GM19099 (cell line): ENCODE results near the gene NPIPA3.
"Not testable (repeated sequence)": the region's sequence is repeated elsewhere in the genome, so short reads cannot be mapped to it uniquely, and the experiment has no call there.

ENCODE experiments used
- POLR2A ChIP-seq: IDR thresholded peaks from 3 replicates; pipeline ENCODE4 v1.6.1; 2011; ENCODE audit warnings: low read depth; ENCODE audit not compliant: insufficient read length; ENCODE audit errors: extremely low read depth

Gene NPIPA3

DNA sequence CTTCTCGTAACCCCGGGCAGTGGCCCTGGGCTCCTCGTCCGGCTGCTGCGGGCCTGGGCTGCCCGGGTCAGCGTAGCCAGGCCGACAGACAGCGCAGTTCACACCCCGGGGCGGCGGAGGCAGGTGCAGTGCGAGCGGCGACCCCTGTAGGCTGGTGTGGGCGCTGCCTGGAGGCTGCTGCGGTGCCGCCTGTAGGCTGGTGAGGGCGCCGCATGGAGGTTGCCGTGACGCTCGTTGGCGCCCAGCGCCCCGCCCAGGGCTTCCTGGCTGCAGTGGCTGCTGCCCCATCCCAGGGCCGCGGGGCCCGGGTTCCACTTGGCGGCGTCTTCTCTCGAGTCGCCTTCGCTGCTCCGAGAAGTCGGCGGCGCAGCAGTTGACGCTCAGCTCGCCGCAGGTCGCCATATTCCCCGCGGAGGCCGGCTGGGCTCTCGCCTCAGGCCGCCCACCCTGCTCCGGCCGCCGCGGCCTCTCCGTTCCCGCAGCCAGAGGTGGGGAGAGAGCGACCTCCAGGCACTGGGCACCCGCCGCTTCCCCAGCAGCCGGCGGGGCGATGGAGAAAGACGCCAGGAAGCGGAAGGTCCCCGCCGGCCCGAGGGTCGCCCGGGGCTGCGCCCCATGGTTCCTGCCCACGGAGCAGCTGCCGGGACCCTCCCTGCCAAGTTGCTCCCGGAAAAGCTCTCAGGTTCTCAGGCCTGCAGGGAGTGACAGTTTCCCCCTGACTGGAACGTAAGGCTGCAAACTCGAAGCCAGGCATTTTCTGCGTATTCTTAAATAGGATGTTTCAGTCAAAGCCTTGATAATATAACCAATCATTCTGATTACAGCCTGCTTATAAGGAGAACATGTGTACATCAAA is at the start of gene NPIPA3:
NPIPA3 (plus strand) TSS at position 256 of the 856 bp plus-strand sequence. CDS start 5,533 bp downstream, outside the sequence.
- TF ChIP-seq POLR2A = not testable (repeated sequence)

- peak; percentile 44 for TF ChIP-seq POLR2A
These were observed 45.1 kb upstream of the NPIPA3 start for GRCh38 chr16:14658063-14658462.

DNA sequence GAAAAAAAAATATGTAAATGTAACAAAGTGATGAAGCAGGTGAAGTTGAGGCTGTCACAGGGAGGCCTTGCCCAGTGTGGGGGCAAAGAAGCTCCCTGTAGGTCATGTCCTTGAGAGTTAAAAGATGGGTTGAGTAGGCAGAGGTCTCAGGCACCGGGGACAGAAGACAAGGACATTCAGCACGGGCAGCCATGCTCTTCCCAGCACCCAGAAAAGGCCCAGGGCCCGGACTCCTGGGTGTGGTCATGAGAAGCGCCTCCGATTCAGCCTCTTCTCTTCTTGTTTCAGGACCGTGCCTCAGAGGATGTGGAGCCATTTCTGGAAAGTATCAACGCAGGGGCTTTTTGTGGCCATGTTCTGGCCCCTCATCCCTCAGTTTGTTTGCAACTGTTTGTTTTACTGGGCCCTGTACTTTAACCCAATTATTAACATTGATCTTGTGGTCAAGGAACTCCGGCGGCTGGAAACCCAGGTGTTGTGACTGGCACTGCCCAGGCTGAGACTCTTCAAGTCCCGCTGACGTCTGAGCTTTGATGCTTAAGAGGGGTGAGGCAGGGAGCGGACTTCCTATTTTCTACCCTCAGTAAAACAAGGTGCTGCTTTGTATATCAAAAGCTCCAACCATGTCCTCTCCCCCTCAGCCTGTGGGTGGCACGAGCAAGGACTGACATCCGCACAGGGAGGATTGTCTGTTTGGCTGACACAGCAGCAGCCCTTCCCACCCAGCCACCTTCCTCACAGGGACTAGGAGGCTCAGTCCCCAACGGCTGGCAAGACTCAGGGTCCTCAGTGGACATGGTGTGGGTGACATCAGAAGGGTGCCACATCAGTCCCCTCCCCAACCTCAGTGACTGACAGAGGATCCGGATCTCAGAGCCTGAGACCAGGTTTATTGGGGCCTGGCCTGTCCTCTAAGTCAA is 35.6 kb upstream of the NPIPA3 start:
- no peak for TF ChIP-seq POLR2A

GRCh38 chr16:14668556-14669223 is 34.5 kb upstream of the NPIPA3 start:
- no peak for TF ChIP-seq POLR2A

- TF ChIP-seq POLR2A = no peak
These were observed 33.4 kb upstream of the NPIPA3 start for GRCh38 chr16:14669776-14670175.

- peak; percentile 21 for TF ChIP-seq POLR2A
These were observed 30.7 kb upstream of the NPIPA3 start for GRCh38 chr16:14672403-14672971.

- no peak for TF ChIP-seq POLR2A
These were observed 26.6 kb upstream of the NPIPA3 start for GRCh38 chr16:14676633-14677032.

- no peak for TF ChIP-seq POLR2A
These were observed 25.6 kb upstream of the NPIPA3 start for GRCh38 chr16:14677627-14678026.

DNA sequence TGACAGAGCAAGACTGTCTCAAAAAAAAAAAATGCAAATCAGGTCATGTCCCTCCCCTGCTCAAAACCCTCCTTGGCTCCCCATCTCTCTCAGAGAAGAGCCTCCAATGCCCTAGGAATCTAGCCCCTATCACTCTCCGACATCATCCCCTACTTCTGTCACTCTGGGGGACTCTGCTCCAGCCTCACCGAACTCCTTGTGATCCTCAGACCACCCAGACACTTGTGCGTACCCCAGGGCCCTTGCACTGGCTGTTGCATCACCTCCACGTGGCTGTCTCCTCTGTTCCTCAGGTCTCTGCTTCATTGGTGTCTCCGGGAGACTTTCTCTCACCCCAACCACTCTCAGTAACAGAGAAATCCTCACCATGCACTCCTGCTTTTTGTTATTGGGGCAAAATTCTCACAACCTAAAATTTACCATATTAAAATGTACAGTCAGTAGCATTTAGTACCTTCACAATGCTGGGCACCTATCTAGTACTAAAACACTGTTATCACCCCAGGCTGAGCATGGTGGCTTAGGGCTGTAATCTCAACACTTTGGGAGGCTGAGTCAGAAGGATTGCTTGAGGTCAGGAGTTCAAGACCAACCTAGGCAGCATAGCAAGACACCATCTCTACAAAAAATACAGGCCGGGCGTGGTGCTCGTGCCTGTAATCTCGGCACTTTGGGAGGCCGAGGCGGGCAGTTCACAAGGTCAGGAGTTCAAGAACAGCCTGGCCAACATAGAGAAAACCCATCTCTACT is 24.3 kb upstream of the NPIPA3 start:
- no peak for TF ChIP-seq POLR2A

- TF ChIP-seq POLR2A = no peak
These were observed 22.1 kb upstream of the NPIPA3 start for GRCh38 chr16:14681115-14681514.

GRCh38 chr16:14682121-14682520 is 21.1 kb upstream of the NPIPA3 start:
- no peak for TF ChIP-seq POLR2A

DNA sequence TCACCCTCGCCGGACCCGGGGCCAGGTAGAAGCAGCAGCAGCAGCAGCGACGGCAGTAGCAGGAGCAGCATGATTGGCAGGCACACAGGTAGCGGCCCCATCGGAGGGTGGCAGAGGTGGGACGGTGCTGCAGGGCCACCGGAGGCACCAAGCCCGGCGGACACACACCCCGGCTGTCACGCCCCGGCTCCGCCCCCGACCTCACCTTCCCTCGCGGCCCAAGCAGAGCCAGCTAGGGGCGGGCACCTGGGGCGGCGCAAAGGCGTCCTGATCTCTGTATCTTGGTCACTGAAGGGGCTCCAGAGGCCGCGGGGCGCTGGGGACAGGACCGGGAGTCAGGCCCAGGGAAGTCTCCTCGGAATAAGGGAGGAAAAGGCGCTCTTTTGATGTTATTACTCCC is 9.1 kb upstream of the NPIPA3 start, which contains the start of gene PLA2G10:
PLA2G10 (minus strand) TSS at position 180 of the 400 bp plus-strand sequence; CDS start at position 101, 79 bp downstream.
- TF ChIP-seq POLR2A = not testable (repeated sequence)

GRCh38 chr16:14742273-14743128 is 39.3 kb downstream of the NPIPA3 start, which contains the start of gene NPIPA2:
TSS of gene NPIPA2 (plus strand) at chr16:14742533. CDS start at chr16:14748066, 5,533 bp downstream.
- not testable (repeated sequence) for TF ChIP-seq POLR2A
